Retinal pigment epithelial cell (primary cell): ENCODE results near the gene ADAMTS7.
"Not testable (repeated sequence)": the region's sequence is repeated elsewhere in the genome, so short reads cannot be mapped to it uniquely, and the experiment has no call there.

Experiments used
- DNase-seq: peaks from one replicate; pipeline ENCODE4 v3.0.0-alpha.2; 2010; ENCODE audit warnings: low read depth
- H3K4me3 ChIP-seq: 2 replicates; pipeline ENCODE4 v1.5.1; 2011; ENCODE audit warnings: mild to moderate bottlenecking, low read length, control low read depth, moderate library complexity
- CTCF ChIP-seq: conservative IDR thresholded peaks from 2 replicates; pipeline ENCODE4 v1.5.1; 2011; ENCODE audit warnings: low read depth, low read length, control low read depth, inconsistent platforms

The ADAMTS7 gene

GRCh38 chr15:78755900-78756591 lies 55.2 kb downstream of the ADAMTS7 start:
- H3K4me3 ChIP-seq = not testable (repeated sequence)
- TF ChIP-seq CTCF = peak; percentile 49
- DNase-seq = peak; percentile 10

GRCh38 chr15:78754637-78755280 lies 56.5 kb downstream of the ADAMTS7 start:
- not testable (repeated sequence) for H3K4me3 ChIP-seq, DNase-seq

DNA sequence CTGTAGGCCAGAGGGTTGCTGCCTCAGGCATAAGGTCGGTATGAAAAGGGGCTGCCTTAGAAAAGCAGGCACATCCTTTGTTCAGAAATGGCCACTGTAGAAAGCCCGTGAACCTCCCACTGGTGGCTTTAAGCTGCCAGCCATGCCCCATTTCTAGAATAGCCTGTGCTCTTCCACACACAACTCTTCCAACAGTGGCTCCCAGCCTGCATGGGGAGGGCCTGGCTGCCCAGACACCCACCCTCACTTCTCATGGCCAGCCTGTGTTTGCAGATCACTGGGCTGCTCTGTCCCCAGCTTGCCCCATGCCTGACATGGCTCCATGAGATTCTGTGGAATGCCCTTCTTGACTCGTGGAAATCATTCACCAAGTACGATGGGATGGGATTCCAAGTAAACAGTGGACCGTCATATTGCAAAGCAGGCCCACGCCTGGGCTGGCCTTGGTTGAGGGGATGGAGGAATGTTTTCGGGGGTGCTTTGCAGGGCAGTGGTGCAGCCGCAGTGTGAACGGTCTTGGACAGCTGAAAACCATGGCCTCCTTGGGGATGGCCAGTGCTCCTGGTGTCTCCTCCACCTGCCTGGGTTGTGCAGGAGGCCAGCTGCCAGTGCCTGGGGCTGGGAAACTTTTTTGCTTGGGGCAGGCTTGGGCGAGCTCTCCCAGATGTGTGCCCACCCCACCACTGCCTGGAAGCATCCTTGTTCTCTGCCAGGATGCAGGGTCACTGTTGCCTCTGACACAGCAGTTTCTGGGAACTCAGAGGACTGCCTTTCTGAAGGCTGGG lies 57.3 kb downstream of the ADAMTS7 start:
- not testable (repeated sequence) for H3K4me3 ChIP-seq, DNase-seq

GRCh38 chr15:78753359-78753659 lies 58.0 kb downstream of the ADAMTS7 start:
- not testable (repeated sequence) for DNase-seq, H3K4me3 ChIP-seq

GRCh38 chr15:78752492-78753358 lies 58.5 kb downstream of the ADAMTS7 start:
- no peak for TF ChIP-seq CTCF
- no peak overlapping the region for H3K4me3 ChIP-seq
- no peak for DNase-seq

DNA sequence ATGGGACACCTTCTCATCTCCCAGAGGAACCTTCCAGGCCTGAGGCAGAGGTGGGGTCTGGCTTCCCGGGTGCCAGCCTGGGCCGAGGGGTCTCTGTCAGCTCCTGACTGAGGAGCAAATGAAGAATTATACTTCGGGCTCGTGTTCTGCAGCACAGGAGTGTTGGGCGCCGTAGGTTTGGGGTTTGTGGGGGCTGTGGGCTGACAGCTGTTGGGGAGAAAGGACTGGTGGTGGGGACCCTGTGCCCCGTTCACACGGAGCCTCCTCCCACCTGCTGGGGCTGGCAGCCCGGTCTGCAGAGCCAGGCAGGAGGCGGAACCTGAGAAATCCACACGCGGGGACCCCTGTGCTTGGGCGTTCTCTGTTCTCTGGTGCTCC lies 59.7 kb downstream of the ADAMTS7 start:
- no peak for TF ChIP-seq CTCF
- no peak for DNase-seq
- H3K4me3 ChIP-seq = no peak overlapping the region

DNA sequence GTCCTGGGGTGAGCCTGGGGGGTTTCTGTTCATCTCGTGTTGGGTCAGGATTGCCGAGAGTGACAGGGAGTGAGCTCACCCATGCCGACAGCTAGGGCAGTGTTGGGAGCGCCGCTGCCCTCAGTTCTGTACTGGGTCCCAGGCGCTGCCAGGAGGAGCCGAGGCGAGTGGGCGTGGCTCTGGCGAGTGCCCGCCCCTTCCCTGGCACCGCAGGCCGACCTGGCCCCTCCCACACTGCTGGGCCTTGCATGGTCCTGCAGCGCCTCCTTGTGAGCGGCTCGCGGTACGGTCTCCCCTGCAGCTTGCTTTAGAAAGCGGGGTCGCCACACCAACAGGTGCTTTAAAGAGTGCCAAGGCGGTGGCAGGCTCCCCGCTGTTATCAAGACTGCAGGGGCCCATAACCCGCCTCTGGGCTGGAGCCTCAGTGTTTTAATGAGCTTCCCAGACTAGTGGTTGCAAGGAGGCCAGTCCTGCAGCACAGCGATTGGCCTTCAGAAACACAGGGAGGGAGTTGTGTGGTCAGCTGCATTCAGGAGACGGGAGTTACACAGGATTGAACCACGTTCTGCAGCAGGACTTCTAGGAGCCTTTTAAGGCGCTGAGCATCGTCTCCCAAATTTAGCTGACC lies 60.2 kb downstream of the ADAMTS7 start:
- DNase-seq = peak; percentile 56
- peak; percentile 77 for TF ChIP-seq CTCF
- peak overlapping the region; percentile 12 for H3K4me3 ChIP-seq

GRCh38 chr15:78750566-78750965 lies 60.7 kb downstream of the ADAMTS7 start:
- TF ChIP-seq CTCF = no peak
- H3K4me3 ChIP-seq = peak overlapping the region; percentile 12
- no peak for DNase-seq
